ENCODE data around the gene EIF3D.

DNA sequence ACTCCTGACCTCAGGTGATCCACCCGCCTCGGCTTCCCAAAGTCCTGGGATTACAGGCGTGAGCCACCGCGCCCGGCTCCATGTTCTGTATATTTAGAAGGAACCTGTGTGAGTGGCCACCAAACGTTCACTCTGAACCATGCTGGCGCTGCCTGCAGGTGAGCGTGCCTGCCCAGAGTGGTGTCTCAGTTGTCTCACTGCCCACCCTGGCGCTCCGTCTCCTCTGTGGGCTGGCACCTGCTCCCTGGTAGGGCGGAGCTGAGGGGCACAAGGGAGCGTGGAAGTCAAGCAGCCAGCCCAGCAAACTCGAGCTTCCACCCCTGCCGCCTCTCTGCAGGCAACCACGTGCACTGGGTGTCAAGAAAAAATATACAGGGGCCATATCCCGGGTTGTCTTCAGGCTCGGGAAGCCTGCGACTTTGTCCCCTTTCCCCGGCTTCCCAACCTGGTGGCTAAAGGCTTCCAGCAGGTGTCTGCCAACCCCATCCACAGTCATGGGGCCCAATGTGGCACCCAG lies 64.2 kb downstream of the EIF3D start:
- TF ChIP-seq, protein P1, sequence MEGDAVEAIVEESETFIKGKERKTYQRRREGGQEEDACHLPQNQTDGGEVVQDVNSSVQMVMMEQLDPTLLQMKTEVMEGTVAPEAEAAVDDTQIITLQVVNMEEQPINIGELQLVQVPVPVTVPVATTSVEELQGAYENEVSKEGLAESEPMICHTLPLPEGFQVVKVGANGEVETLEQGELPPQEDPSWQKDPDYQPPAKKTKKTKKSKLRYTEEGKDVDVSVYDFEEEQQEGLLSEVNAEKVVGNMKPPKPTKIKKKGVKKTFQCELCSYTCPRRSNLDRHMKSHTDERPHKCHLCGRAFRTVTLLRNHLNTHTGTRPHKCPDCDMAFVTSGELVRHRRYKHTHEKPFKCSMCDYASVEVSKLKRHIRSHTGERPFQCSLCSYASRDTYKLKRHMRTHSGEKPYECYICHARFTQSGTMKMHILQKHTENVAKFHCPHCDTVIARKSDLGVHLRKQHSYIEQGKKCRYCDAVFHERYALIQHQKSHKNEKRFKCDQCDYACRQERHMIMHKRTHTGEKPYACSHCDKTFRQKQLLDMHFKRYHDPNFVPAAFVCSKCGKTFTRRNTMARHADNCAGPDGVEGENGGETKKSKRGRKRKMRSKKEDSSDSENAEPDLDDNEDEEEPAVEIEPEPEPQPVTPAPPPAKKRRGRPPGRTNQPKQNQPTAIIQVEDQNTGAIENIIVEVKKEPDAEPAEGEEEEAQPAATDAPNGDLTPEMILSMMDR (IDR thresholded peaks at IDR 0.05): no peak
- TF ChIP-seq POLR2A (IDR thresholded peaks at IDR 0.05): no peak
